Measurements from ENCODE around the gene DPM3.

The DPM3 gene

GRCh38 chr1:155172732-155173477, 32.6 kb upstream of the DPM3 start, which contains the start of gene KRTCAP2 (continued):
- TF ChIP-seq, protein P1, sequence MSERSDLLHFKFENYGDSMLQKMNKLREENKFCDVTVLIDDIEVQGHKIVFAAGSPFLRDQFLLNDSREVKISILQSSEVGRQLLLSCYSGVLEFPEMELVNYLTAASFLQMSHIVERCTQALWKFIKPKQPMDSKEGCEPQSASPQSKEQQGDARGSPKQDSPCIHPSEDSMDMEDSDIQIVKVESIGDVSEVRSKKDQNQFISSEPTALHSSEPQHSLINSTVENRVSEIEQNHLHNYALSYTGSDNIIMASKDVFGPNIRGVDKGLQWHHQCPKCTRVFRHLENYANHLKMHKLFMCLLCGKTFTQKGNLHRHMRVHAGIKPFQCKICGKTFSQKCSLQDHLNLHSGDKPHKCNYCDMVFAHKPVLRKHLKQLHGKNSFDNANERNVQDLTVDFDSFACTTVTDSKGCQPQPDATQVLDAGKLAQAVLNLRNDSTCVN (tag by site-specific recombination; optimal IDR thresholded peaks at IDR 0.05) = peak; percentile 4
- TF ChIP-seq ZNF701 (tag by site-specific recombination; IDR thresholded peaks at IDR 0.05) (no peak), ZNF292 (tag by site-specific recombination; IDR thresholded peaks at IDR 0.05; ENCODE audit: borderline replicate concordance, low read depth) (no peak), YY2 (tag by site-specific recombination; IDR thresholded peaks at IDR 0.05) (no peak), HOXD13 (CRISPR knock-in tag; IDR thresholded peaks at IDR 0.05; ENCODE audit: borderline replicate concordance) (no peak), ZNF561 (tag by site-specific recombination; IDR thresholded peaks at IDR 0.05; ENCODE audit: borderline replicate concordance) (peak; percentile 20; the same call in 1 of the 2 replicates), ZNF202 (tag by site-specific recombination; IDR thresholded peaks at IDR 0.05; ENCODE audit: borderline replicate concordance) (no peak), ZNF777 (tag by site-specific recombination; IDR thresholded peaks at IDR 0.05; ENCODE audit: borderline replicate concordance) (no peak), ZNF623 (tag by site-specific recombination; IDR thresholded peaks at IDR 0.05) (peak; percentile 6; the same call in 1 of the 2 replicates), HOXA7 (CRISPR knock-in tag; IDR thresholded peaks at IDR 0.05; ENCODE audit: borderline replicate concordance) (no peak), ZNF335 (tag by site-specific recombination; conservative IDR thresholded peaks at IDR 0.05) (peak; percentile 93), ZNF529 (tag by site-specific recombination; IDR thresholded peaks at IDR 0.05; ENCODE audit: insufficient replicate concordance) (no peak), ZFP69B (tag by site-specific recombination; IDR thresholded peaks at IDR 0.05) (peak; percentile 81), ZNF610 (tag by site-specific recombination; IDR thresholded peaks at IDR 0.05; ENCODE audit: borderline replicate concordance) (no peak), KLF8 (tag by site-specific recombination; IDR thresholded peaks at IDR 0.05) (peak; percentile 83), ZNF48 (tag by site-specific recombination; IDR thresholded peaks at IDR 0.05) (no peak), BCL11A (tag by site-specific recombination; IDR thresholded peaks at IDR 0.05; ENCODE audit: low read depth) (no peak), WT1 (tag by site-specific recombination; IDR thresholded peaks at IDR 0.05) (peak; percentile 47; the same call in 1 of the 2 replicates), ZNF548 (tag by site-specific recombination; IDR thresholded peaks at IDR 0.05) (no peak), ZNF518A (tag by site-specific recombination; conservative IDR thresholded peaks at IDR 0.05; ENCODE audit: low read depth) (0 out of 2 replicates have a peak, but pooled peaks have one; percentile 33), GLIS2 (tag by site-specific recombination; IDR thresholded peaks at IDR 0.05) (peak; percentile 100), ZNF391 (tag by site-specific recombination; IDR thresholded peaks at IDR 0.05; ENCODE audit: borderline replicate concordance, low read depth) (0 out of 2 replicates have a peak, but pooled peaks have one; percentile 18), ZNF112 (tag by site-specific recombination; IDR thresholded peaks at IDR 0.05) (no peak), ZNF776 (tag by site-specific recombination; IDR thresholded peaks at IDR 0.05; ENCODE audit: borderline replicate concordance) (no peak), PRDM6 (tag by site-specific recombination; IDR thresholded peaks at IDR 0.05) (no peak)
- TF ChIP-seq, protein P2, sequence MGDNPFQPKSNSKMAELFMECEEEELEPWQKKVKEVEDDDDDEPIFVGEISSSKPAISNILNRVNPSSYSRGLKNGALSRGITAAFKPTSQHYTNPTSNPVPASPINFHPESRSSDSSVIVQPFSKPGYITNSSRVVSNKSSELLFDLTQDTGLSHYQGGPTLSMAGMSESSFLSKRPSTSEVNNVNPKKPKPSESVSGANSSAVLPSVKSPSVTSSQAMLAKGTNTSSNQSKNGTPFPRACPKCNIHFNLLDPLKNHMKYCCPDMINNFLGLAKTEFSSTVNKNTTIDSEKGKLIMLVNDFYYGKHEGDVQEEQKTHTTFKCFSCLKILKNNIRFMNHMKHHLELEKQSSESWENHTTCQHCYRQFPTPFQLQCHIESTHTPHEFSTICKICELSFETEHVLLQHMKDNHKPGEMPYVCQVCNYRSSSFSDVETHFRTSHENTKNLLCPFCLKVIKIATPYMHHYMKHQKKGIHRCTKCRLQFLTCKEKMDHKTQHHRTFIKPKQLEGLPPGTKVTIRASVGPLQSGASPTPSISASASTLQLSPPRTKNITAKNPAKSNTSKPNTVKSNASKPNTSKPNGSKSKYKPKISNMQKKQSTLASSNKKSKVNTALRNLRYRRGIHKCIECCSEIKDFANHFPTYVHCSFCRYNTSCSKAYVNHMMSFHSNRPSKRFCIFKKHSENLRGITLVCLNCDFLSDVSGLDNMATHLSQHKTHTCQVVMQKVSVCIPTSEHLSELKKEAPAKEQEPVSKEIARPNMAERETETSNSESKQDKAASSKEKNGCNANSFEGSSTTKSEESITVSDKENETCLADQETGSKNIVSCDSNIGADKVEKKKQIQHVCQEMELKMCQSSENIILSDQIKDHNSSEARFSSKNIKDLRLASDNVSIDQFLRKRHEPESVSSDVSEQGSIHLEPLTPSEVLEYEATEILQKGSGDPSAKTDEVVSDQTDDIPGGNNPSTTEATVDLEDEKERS (tag by site-specific recombination; IDR thresholded peaks at IDR 0.05) = no peak
- TF ChIP-seq, protein P3, sequence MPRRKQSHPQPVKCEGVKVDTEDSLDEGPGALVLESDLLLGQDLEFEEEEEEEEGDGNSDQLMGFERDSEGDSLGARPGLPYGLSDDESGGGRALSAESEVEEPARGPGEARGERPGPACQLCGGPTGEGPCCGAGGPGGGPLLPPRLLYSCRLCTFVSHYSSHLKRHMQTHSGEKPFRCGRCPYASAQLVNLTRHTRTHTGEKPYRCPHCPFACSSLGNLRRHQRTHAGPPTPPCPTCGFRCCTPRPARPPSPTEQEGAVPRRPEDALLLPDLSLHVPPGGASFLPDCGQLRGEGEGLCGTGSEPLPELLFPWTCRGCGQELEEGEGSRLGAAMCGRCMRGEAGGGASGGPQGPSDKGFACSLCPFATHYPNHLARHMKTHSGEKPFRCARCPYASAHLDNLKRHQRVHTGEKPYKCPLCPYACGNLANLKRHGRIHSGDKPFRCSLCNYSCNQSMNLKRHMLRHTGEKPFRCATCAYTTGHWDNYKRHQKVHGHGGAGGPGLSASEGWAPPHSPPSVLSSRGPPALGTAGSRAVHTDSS (tag by site-specific recombination; IDR thresholded peaks at IDR 0.05) = peak; percentile 84
